C4-2B (cell line): ENCODE data around the gene C6orf163.

Experiments used
- CTCF ChIP-seq: fragments of 450-650 bp; conservative IDR thresholded peaks from 2 replicates; pipeline ENCODE4 v1.5.1; 2017; ENCODE audit warnings: mild to moderate bottlenecking
- ZFX ChIP-seq: fragments of 450-650 bp; IDR thresholded peaks from 2 replicates; pipeline ENCODE4 v1.6.1; 2017

- no peak for TF ChIP-seq CTCF
- no peak for TF ChIP-seq ZFX
Measured at GRCh38 chr6:87378947-87379346, 34.3 kb downstream of the C6orf163 start.
